NCI-H2171 (cell line): ENCODE data around the gene TOPAZ1.
A peak's percentile ranks its signal among the peaks of the same experiment; 100 is the strongest.
"Not testable (repeated sequence)": the region's sequence is repeated elsewhere in the genome, so short reads cannot be mapped to it uniquely, and the experiment has no call there.

Source experiments
- DNase-seq: peaks from one replicate; lab custom pipeline; 2025; lab: John Stamatoyannopoulos, UW

Gene TOPAZ1

DNA sequence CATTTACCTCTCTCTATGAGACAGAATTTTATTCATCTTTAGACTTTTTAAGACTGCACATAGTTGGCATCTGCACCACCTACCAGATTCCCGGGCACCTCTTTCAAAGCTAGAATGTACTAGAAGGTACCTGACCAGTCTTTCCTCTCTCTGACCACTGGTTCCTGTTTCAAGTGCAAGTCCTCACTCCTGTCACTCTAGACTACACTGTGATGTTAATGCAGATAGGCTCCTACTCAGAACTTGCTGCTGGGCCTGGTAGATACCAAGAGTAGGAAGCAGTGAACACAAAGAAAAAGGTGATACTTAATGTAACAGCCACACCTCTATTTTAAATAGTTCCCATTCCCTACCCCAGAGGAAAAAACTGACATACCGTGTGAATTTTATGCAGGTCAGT, 88.8 kb downstream of the TOPAZ1 start:
- DNase-seq: no peak

DNA sequence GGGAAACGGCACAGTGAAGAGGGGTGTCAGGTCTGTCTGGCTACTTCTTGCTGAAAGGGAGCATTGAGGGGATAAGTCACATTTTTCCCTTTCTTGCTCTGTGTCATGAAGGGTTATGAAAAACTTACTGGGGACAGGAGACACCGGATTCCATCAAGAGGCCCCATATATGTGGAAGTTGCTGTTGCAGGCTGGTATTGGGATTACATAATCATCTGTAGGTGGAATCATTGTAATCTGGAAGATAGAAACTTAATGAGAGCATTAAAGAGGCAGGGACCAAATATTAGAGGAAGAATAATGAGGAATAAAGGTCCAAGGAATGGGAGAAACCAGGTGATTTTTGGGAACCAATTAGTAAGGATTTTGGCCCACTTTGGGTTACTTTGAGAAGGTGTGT, 92.6 kb downstream of the TOPAZ1 start:
- no peak for DNase-seq

DNA sequence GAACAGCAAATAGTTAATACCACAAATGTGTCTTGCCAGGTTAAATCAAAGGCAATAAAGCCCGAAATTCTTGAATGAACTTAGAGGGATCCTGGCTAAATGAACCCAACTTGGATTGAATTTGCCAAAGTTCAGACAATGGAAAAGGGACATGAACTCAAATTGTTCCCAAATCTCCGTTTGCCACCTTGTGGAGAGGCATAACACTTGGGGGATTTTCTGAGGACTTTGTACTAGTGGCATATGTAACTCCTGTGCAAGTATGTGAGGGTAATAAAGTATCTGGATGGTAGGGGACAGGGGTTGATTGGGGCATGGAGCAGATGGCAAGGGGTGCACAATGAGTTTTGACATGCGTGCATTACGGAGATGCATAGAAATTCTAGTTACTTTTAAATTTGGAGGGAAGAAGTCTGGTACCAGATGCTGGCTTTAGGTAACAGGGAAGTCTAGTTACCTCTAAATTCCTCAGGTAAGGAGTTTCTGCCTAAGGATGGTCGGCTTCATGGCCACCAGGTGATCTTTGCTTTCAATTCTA, 95.6 kb downstream of the TOPAZ1 start:
- DNase-seq: no peak

DNA sequence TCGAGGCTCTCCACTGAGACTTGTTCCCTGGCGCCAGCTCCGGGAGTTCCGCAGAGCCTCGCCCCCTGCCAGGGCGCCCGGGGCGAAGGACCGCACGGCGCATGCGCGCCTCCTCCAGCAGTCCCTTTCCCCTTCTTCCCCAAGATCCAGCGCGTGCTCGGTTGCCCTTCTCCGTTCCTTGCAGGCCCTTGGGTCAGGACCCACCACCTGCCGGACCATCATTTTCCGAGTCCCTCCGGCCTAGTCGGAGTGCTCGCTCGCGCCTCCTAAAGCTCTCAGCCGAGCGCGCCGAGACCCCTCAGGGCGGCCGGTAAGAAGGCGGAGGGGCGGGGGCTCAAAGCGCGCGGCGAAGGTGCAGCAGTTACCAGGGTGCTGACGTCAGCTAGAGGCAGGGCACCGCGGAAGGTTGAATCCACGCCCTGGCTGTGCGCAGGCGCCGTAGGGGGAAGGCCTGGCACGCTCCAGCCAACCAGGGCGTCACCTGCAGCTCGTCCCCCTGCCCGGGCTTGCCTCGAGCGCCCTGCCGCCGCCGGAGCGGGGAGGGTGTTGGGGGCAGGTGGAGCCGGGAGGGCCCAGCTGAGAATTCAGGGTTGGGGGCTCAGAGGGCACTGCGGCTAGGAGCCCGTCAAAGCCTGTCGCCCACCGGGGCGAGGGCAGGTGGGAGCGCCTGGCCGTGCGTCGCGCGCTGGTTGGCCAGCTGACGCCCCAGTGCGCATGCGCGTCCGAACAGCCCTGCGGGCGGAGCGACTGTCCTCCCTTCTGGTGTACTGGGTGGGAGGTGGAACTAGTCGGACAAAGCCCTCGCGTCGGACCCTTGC, 96.5 kb downstream of the TOPAZ1 start, which contains the start of gene TCAIM:
TSS of gene TCAIM (plus strand) at position 757 of the 818 bp plus-strand sequence. CDS start 16,017 bp downstream, outside the sequence.
- peak; percentile 84 for DNase-seq

DNA sequence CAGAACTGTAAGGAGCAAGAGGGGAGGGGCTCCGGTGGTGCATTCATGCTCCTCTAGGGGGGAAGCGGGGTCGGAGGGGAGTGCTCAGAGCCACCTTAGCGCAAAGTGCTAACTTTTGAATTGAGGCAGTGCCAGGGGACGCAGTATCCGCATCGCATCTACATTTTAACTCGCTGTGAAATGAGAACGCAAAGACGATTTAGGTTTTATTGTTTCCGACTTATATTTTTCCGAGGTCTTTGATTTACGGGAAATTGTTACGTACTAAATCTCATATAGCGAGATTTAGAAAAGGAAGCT, 97.1 kb downstream of the TOPAZ1 start:
- no peak for DNase-seq

DNA sequence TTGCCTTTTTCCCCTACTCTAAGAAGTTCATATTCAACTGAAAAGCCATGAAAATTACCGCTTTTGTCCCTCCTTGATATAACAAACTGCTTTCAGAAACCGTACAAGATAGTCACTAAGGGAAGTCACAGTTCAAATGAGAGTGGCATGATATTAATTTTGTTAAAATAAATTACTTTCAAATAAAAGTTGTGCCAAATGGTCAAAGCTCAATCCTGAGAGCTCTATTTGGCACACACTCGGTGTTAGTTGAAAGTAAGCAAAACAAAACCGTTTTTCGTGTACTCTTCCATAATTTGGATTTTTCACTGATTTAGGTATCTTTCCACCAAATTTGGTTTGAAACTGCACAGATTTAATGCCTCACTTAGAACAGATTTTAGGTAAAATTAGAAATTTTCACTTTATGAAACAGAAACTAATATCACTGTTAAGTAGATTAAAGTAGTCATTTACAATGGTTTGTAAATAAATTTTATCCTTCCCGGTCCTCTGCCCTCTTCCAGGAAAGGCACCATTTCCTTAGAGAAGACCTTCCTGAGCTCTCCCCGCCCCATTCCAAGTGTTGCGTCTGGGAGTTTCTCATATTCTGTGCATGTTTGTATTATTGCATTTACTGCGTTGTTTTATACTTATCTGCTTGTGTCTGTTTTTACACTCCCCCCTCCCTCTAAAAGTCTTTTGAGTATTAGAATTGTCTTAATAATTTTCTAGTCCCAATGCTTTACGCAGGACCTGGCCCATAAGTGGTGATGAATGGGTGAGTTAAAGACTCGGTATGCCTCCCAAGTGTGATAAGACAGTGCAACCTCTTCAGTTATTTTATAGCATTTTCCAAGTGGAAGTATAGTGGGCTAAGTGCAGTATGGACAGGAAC, 97.7 kb downstream of the TOPAZ1 start:
- no peak for DNase-seq

DNA sequence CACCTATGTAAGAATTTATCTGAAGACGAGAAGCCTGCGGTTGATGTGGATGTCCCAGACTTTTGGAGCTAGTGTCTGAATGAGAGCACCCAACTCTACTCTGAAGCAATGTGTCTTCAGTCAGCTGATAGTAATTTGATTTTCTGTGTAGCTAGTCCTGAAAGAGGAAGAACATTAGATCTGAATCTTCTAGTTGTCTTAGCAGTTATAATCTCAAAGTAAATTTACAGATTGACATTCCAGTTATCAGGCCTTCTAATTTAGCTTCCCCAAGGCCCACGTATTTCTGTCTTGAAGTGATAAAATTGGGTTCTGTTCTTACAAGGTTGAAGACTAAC, 98.3 kb downstream of the TOPAZ1 start:
- DNase-seq: no peak

DNA sequence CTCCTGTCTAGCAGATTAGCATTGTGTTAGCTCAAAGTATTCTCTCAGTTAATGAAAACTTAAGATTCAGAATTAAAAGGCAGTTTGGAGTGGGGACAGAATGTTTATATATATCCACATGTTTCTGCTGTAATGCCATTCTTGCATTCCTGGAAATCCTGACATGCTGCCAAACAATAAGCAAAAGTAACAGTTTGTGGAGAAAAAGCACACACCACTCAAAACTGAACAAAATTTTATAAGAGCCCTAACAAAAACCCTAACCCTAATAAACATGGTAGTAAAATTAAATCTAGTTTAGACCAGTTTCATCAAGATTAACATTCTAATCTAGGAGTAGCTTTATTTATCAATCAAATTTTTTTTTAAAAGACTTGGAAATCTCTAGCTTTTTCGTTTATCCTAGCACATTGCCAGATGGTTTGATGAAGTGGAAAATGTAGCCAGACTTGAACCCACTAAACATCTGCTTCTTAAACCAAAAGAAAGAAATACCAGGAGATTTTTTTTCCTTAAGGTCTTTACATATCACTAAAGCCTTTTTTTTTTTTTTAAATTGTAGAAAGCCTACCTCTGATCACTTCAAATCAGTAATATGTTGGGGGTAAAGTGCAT, 100.6 kb downstream of the TOPAZ1 start:
- DNase-seq: no peak

DNA sequence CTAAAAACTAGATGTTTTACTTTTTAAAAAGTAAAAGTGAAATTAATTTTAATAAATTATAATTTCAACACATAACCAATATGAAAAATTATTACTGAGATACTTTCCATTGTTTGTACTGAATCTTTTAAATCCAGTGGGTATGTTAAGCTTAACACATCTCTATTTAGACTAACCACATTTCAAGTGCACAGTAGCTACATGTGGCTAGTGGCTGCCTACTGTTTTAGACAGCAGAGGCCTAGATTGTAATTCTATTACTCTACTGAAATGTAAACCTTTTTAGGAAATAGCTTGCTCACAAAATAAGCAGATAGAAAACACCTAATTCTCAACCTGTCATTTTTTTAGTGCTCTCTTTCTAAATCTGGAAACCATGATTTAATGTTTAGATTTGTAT, 101.7 kb downstream of the TOPAZ1 start:
- DNase-seq: no peak

DNA sequence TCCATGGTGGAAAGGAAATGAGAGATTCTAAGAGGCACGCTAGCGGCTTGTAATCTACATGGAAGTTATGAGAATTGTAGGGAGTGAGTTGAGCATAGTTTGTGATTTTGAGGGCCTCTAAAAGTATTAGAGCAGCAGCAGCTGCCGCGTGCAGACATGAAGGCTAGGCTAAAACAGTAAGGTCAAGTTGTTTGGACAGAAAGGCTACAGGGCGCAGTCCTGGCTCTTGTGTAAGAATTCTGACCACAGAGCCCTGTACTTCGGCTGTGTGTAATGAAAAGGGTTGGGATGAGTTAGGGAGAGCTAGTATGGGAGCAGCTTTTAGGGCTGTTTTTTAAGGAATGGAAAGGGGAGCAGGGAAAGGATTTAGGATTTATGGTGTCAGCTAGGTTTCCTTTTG, 104.9 kb downstream of the TOPAZ1 start:
- not testable (repeated sequence) for DNase-seq

DNA sequence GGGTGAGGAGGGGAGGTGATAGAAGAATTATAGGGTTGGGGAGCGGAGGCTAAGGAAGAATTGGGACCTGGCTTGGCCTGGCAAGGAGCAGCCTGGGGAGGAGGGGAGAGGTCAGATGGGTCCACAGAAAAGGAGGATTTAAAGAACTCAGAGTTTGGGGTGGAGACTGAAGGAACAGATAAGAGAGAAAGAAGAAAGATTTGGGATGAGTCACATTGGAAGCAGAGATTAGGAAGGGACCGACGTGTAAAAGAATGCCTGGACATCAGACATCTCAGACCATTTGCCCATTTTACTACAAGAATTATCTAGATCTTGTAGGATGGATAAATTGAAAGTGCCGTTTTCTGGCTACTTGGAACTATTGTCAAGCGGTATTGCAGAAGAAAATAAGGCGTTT, 107.3 kb downstream of the TOPAZ1 start:
- DNase-seq: no peak

DNA sequence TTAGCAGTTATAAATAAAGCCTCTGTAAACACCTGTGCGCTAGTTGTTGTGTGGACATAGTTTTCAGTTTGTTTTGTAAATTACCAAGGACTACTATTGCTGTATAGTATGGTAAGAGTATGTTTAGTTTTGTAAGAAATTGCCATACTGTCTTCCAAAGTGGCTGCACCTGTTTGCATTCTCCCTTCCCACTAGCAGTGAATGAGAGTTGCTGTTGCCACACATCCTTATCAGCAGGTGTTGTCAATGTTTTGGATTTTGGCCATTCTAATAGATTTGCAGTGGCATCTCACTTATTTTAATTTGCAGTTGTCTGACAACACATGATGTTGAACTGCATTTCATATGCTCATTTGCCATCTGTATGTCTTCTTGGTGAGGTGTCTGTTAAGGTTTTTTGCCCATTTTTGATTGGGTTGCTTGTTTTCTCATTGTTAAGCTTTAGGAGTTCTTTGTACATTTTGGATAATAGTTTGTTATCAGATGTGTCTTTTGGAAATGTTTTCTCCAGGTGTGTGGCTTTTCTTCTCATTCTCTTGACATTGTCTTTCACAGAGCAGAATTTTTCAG, 111.8 kb downstream of the TOPAZ1 start:
- no peak for DNase-seq

DNA sequence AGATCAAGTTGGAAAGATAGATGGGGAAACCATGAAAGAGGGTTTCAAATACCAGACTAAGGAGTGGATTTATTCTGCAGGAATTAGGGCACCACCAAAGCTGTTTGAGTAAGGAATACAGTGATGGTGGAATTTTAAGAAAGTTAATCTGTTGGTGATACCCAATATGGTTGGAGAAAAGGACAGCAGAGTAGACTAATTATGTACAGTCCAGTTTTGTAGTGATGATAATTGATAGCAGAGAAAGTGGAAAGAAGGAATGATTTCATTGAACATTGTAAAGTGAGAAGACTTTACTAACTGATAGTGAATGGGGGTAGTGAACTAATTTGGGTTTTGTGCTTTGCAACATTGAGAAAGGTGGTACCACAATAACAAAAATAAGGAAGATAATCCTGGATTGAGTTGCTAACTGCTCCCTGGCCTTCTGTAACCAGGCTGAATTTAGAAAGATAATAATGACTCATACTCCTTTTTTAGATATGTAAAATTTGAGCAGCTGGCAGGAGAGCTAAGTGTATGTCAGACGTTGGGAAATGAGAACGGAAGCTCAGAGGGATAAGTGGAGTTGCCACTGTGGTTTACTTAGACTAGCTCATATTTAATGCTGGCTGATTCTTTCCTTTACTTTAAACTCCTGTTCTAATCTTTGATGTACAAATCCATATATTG, 113.8 kb downstream of the TOPAZ1 start:
- DNase-seq: no peak

DNA sequence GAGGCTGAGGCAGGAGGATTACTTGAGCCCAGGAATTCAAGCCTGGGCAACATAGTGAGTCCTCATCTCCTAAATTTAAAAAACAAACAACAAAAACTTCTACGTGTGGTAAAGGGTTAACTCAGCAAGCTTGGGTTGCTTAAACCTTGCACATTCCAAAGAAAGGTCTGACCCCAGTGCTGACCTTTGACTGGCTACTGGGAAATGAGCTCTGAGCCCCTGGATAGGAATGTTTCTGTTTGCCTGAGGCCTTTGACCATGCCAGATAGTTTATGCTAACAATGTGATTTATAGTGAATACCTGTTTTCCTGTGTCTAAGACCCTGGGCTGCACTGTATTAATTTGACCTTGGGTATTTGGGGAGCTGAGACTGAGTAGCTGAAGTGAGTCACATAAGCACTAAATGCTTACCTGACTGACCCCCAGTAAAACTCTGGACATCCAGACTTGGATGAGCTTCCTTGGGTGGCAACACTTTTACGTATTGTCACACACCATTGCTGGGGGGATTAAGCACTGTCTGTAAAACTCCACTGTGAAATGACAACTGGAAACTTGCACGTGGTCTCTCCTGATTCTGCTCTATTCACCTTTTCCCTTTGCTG, 117.6 kb downstream of the TOPAZ1 start:
- no peak for DNase-seq

DNA sequence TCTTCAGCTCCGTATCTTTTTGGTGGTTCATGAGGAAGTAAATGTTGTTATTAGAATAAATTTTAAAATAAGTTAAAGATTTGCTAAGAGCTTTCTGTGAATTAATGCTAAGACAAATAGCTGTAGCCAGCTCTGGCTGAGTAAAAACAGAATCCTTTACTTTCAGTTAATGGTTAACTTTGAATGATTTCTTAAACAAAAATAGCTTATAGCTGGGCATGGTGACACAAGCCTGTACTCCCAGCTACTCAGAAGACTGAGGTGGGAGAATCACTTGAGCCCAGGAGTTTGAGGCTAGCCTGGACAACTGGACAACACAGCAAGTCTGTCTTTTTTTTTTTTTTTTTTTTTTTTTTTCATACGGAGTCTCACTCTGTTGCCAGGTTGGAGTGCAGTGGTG, 121.9 kb downstream of the TOPAZ1 start:
- no peak for DNase-seq

DNA sequence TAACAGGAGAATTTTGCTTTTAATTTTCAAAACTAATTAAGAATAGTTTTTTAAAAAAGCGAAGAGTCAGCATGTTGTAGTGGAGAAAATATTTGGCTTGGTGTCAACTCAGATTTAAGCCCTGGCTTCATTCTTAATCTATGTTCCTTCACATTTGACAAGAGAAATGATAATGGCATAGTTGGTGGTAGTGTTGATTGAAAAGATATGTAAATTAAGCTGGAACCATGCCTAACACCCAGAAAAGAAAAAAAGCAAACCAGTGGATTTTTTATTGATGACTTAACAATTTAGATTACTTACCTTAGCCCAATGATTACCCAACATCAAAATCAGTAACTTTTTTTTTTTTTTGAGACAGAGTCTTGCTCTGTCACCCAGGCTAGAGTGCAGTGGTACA, 124.3 kb downstream of the TOPAZ1 start:
- no peak for DNase-seq

DNA sequence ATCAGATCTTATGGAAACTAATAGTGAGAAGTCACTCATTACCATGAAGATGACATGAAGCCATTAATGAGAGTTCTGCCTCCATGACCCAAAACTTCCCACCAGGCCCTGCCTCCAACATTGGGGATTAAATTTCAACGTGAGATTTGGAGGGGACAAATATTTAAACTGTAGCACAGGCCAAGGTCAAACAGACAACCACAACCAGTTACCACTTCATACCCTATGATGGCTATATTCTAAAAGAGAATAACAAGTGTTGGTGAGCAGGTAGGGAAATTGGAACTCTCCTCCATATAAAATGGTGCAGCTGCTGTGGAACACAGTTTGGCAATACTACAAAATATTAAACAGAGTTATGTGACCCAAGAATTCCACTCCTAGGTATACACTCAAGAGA, 133.8 kb downstream of the TOPAZ1 start:
- DNase-seq: no peak
